HepG2 (cell line): ENCODE measurements around the gene ZCCHC3. TPM values are rescaled to one million over a fixed set of nuclear protein-coding genes. Genes with fewer than 3 reads are reported as not detected.

ENCODE experiments used
- ARHGAP35 ChIP-seq: sonication (generic); formaldehyde crosslinking; IDR thresholded peaks from 2 replicates; pipeline ENCODE4 v1.9.0; 2022; ENCODE audit warnings: mild to moderate bottlenecking, inconsistent platforms, moderate library complexity, missing genetic modification reagents, borderline replicate concordance
- ATM ChIP-seq: fragments of 450-650 bp; IDR thresholded peaks from 2 replicates; pipeline ENCODE4 v1.7.1; 2017; ENCODE audit warnings: mild to moderate bottlenecking, borderline replicate concordance
- JDP2 ChIP-seq: sonication (generic); formaldehyde crosslinking; IDR thresholded peaks from 2 replicates; pipeline ENCODE4 v1.8.1; 2022; ENCODE audit warnings: missing genetic modification reagents, borderline replicate concordance
- KLF16 ChIP-seq, 2 experiments: sonication (generic) in 1 of 2; formaldehyde crosslinking in 1 of 2; IDR thresholded peaks; 2 replicates each; pipeline versions ENCODE4 v1.6.1 to v1.8.0; 2016 to 2023; ENCODE audit warnings: missing genetic modification reagents in 2 of 2, missing compliant biosample characterization in 1 of 2
- MED8 ChIP-seq: sonication (generic); formaldehyde crosslinking; IDR thresholded peaks from 2 replicates; pipeline ENCODE4 v1.8.1; 2023; ENCODE audit warnings: mild to moderate bottlenecking, missing genetic modification reagents; ENCODE audit not compliant: insufficient replicate concordance
- NCOA1 ChIP-seq: sonication (generic); formaldehyde crosslinking; IDR thresholded peaks from 2 replicates; pipeline ENCODE4 v1.9.0; 2021; ENCODE audit warnings: missing genetic modification reagents
- NFKBIZ ChIP-seq: IDR thresholded peaks from 2 replicates; pipeline ENCODE4 v1.6.1; 2018; ENCODE audit warnings: missing genetic modification reagents, missing compliant biosample characterization
- RNF2 ChIP-seq: fragments of 450-650 bp; conservative IDR thresholded peaks from 2 replicates; pipeline ENCODE4 v1.6.1; 2016; ENCODE audit warnings: low read depth
- RXRA ChIP-seq: sonication (generic); formaldehyde crosslinking; IDR thresholded peaks from 2 replicates; pipeline ENCODE4 v1.5.1; 2020; ENCODE audit warnings: missing genetic modification reagents
- SIX4 ChIP-seq: sonication (generic); formaldehyde crosslinking; IDR thresholded peaks from 2 replicates; pipeline ENCODE4 v1.4.0; 2020; ENCODE audit warnings: missing genetic modification reagents
- SP1 ChIP-seq, 2 experiments: fragments of 450-650 bp in 1 of 2; sonication (generic) in 1 of 2; formaldehyde crosslinking in 1 of 2; IDR thresholded peaks; 2 replicates each; pipeline versions ENCODE4 v1.4.0 to v1.6.1; 2016 to 2020; ENCODE audit warnings: missing genetic modification reagents in 1 of 2
- STAG1 ChIP-seq: sonication (generic); formaldehyde crosslinking; IDR thresholded peaks from 2 replicates; pipeline ENCODE4 v1.4.0; 2020; ENCODE audit warnings: missing genetic modification reagents
- TEF ChIP-seq: sonication (generic); formaldehyde crosslinking; IDR thresholded peaks from 2 replicates; pipeline ENCODE4 v1.5.0; 2020; ENCODE audit warnings: missing genetic modification reagents
- ZKSCAN8 ChIP-seq: IDR thresholded peaks from 2 replicates; pipeline ENCODE4 v1.6.1; 2016; ENCODE audit warnings: borderline replicate concordance, missing genetic modification reagents, missing compliant biosample characterization
- ZNF20 ChIP-seq: sonication (generic); formaldehyde crosslinking; IDR thresholded peaks from 2 replicates; pipeline ENCODE4 v1.4.0; 2020; ENCODE audit warnings: mild to moderate bottlenecking, moderate library complexity, missing genetic modification reagents
- ZNF225 ChIP-seq: sonication (generic); formaldehyde crosslinking; IDR thresholded peaks from 2 replicates; pipeline ENCODE4 v1.4.0; 2020; ENCODE audit warnings: mild to moderate bottlenecking, missing genetic modification reagents
- ZNF329 ChIP-seq: sonication (generic); formaldehyde crosslinking; IDR thresholded peaks from 2 replicates; pipeline ENCODE4 v1.9.0; 2021; ENCODE audit warnings: low read depth, mild to moderate bottlenecking, missing genetic modification reagents
- ZNF431 ChIP-seq: sonication (generic); formaldehyde crosslinking; IDR thresholded peaks from 2 replicates; pipeline ENCODE4 v1.9.0; 2022; ENCODE audit warnings: missing genetic modification reagents, low read depth, mild to moderate bottlenecking, borderline replicate concordance
- ZNF562 ChIP-seq: sonication (generic); formaldehyde crosslinking; IDR thresholded peaks from 2 replicates; pipeline ENCODE4 v1.8.0; 2022; ENCODE audit warnings: missing genetic modification reagents, borderline replicate concordance
- ZNF691 ChIP-seq: sonication (generic); formaldehyde crosslinking; IDR thresholded peaks from 2 replicates; pipeline ENCODE4 v1.4.0; 2020; ENCODE audit warnings: missing genetic modification reagents, low read depth, mild to moderate bottlenecking, borderline replicate concordance
- polyA plus RNA-seq, 8 experiments: library from polyadenylated mRNA; depleted of rRNA in 3 of 8; stranded (reverse) in 7 of 8; unstranded in 1 of 8; fragments of >200 nt; fragmentation: Illumina TruSeq in 4 of 8; extraction: Trizol in 4 of 8; gene quantifications; 2 replicates each; pipeline versions ENCODE4 v1.2.1 to v1.2.3, GENCODE V29; 2011 to 2016; ENCODE audit warnings: low read depth in 4 of 8, missing spikeins in 1 of 8, mixed read lengths in 1 of 8; ENCODE audit not compliant: insufficient read depth in 1 of 8
- total RNA-seq, 5 experiments: library from RNA; depleted of rRNA; stranded (reverse); fragments of >200 nt; fragmentation: Illumina TruSeq; extraction: Trizol; gene quantifications; 2 replicates each; pipeline ENCODE4 v1.2.3, GENCODE V29; 2016; ENCODE audit warnings: low read depth in 1 of 5
- TF ChIP-seq, protein P1 (sequence below): sonication (generic); formaldehyde crosslinking; IDR thresholded peaks from 2 replicates; pipeline ENCODE4 v1.5.0; 2020; ENCODE audit warnings: missing genetic modification reagents
- TF ChIP-seq, protein P2 (sequence below): sonication (generic); formaldehyde crosslinking; IDR thresholded peaks from 2 replicates; pipeline ENCODE4 v1.4.0; 2020; ENCODE audit warnings: missing genetic modification reagents, borderline replicate concordance
- TF ChIP-seq, protein P3 (sequence below): sonication (generic); formaldehyde crosslinking; IDR thresholded peaks from 2 replicates; pipeline ENCODE4 v1.4.0; 2020; ENCODE audit warnings: missing genetic modification reagents, mild to moderate bottlenecking, borderline replicate concordance

The ZCCHC3 gene
- total and polyA plus RNA-seq, 2 of the 13 experiments (the other 11 are each of a cell fraction or from before 2014, with no cell fraction given): 46.6 to 63.0 TPM

- TF ChIP-seq, protein P1, sequence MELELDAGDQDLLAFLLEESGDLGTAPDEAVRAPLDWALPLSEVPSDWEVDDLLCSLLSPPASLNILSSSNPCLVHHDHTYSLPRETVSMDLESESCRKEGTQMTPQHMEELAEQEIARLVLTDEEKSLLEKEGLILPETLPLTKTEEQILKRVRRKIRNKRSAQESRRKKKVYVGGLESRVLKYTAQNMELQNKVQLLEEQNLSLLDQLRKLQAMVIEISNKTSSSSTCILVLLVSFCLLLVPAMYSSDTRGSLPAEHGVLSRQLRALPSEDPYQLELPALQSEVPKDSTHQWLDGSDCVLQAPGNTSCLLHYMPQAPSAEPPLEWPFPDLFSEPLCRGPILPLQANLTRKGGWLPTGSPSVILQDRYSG (CRISPR knock-in tag): no peak
- TF ChIP-seq ZNF431 (no peak), NFKBIZ (CRISPR knock-in tag) (no peak), SP1 (IDR thresholded peaks at IDR 0.05) (no peak), SP1 (CRISPR knock-in tag; IDR thresholded peaks at IDR 0.05) (no peak), ZNF225 (CRISPR knock-in tag) (no peak), MED8 (no peak), ARHGAP35 (CRISPR knock-in tag) (no peak), KLF16 (CRISPR knock-in tag; IDR thresholded peaks at IDR 0.05) (no peak), JDP2 (no peak), ZNF691 (CRISPR knock-in tag) (peak; percentile 67; the same call in 1 of the 2 replicates), ATM (no peak), STAG1 (CRISPR knock-in tag) (peak; percentile 84), ZNF562 (no peak), ZNF20 (CRISPR knock-in tag) (no peak), RXRA (CRISPR knock-in tag) (no peak), SIX4 (CRISPR knock-in tag) (no peak), ZNF329 (no peak), NCOA1 (CRISPR knock-in tag) (no peak), RNF2 (no peak), ZKSCAN8 (CRISPR knock-in tag) (no peak), TEF (no peak)
- TF ChIP-seq, protein P2, sequence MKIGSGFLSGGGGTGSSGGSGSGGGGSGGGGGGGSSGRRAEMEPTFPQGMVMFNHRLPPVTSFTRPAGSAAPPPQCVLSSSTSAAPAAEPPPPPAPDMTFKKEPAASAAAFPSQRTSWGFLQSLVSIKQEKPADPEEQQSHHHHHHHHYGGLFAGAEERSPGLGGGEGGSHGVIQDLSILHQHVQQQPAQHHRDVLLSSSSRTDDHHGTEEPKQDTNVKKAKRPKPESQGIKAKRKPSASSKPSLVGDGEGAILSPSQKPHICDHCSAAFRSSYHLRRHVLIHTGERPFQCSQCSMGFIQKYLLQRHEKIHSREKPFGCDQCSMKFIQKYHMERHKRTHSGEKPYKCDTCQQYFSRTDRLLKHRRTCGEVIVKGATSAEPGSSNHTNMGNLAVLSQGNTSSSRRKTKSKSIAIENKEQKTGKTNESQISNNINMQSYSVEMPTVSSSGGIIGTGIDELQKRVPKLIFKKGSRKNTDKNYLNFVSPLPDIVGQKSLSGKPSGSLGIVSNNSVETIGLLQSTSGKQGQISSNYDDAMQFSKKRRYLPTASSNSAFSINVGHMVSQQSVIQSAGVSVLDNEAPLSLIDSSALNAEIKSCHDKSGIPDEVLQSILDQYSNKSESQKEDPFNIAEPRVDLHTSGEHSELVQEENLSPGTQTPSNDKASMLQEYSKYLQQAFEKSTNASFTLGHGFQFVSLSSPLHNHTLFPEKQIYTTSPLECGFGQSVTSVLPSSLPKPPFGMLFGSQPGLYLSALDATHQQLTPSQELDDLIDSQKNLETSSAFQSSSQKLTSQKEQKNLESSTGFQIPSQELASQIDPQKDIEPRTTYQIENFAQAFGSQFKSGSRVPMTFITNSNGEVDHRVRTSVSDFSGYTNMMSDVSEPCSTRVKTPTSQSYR (CRISPR knock-in tag): no peak
- TF ChIP-seq, protein P3, sequence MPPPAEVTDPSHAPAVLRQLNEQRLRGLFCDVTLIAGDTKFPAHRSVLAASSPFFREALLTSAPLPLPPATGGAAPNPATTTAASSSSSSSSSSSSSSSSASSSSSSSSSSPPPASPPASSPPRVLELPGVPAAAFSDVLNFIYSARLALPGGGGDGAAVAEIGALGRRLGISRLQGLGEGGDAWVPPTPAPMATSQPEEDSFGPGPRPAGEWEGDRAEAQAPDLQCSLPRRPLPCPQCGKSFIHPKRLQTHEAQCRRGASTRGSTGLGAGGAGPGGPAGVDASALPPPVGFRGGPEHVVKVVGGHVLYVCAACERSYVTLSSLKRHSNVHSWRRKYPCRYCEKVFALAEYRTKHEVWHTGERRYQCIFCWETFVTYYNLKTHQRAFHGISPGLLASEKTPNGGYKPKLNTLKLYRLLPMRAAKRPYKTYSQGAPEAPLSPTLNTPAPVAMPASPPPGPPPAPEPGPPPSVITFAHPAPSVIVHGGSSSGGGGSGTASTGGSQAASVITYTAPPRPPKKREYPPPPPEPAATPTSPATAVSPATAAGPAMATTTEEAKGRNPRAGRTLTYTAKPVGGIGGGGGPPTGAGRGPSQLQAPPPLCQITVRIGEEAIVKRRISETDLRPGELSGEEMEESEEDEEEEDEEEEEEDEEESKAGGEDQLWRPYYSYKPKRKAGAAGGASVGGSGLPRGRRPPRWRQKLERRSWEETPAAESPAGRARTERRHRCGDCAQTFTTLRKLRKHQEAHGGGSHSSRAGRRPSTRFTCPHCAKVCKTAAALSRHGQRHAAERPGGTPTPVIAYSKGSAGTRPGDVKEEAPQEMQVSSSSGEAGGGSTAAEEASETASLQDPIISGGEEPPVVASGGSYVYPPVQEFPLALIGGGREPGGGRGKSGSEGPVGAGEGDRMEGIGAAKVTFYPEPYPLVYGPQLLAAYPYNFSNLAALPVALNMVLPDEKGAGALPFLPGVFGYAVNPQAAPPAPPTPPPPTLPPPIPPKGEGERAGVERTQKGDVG (CRISPR knock-in tag): no peak
Measured at GRCh38 chr20:258963-259362, 38.4 kb upstream of the ZCCHC3 start (continued).
